HepG2 (cell line): ENCODE data around the gene PJA2. TPM values are rescaled to one million over a fixed set of nuclear protein-coding genes. Genes with fewer than 3 reads are reported as not detected.
A peak's percentile ranks its signal among the peaks of the same experiment; 100 is the strongest.

ENCODE experiments used
- HES4 ChIP-seq: sonication (generic); formaldehyde crosslinking; IDR thresholded peaks from 2 replicates; pipeline ENCODE4 v1.9.0; 2021; ENCODE audit warnings: mild to moderate bottlenecking, missing genetic modification reagents, borderline replicate concordance
- HOXD1 ChIP-seq: sonication (generic); formaldehyde crosslinking; IDR thresholded peaks from 2 replicates; pipeline ENCODE4 v1.5.0; 2020; ENCODE audit warnings: missing genetic modification reagents
- KLF12 ChIP-seq: sonication (generic); formaldehyde crosslinking; IDR thresholded peaks from 2 replicates; pipeline ENCODE4 v1.4.0; 2020; ENCODE audit warnings: missing genetic modification reagents, borderline replicate concordance
- POLR2A ChIP-seq, 2 experiments: IDR thresholded peaks; 2 replicates each; pipeline ENCODE4 v1.6.1; 2011; ENCODE audit warnings: low read depth in 2 of 2, low read length in 2 of 2, mild to moderate bottlenecking in 1 of 2, moderate library complexity in 1 of 2; ENCODE audit not compliant: insufficient read depth in 1 of 2
- POLR2AphosphoS5 ChIP-seq: IDR thresholded peaks from 2 replicates; pipeline ENCODE4 v1.6.1; 2012; ENCODE audit warnings: low read depth, low read length
- RARG ChIP-seq: sonication (generic); formaldehyde crosslinking; IDR thresholded peaks from 2 replicates; pipeline ENCODE4 v1.4.0; 2020; ENCODE audit warnings: low read depth, mild to moderate bottlenecking, missing genetic modification reagents
- RFXAP ChIP-seq: sonication (generic); formaldehyde crosslinking; IDR thresholded peaks from 2 replicates; pipeline ENCODE4 v1.4.0; 2020; ENCODE audit warnings: missing genetic modification reagents, borderline replicate concordance
- TAF1 ChIP-seq: sonication (generic); formaldehyde crosslinking; IDR thresholded peaks from 2 replicates; pipeline ENCODE4 v1.4.0; 2020; ENCODE audit warnings: missing genetic modification reagents
- TBX2 ChIP-seq: sonication (generic); formaldehyde crosslinking; IDR thresholded peaks from 2 replicates; pipeline ENCODE4 v1.5.0; 2020; ENCODE audit warnings: missing genetic modification reagents, mild to moderate bottlenecking, borderline replicate concordance
- YY1 ChIP-seq: IDR thresholded peaks from 2 replicates; pipeline ENCODE4 v1.6.1; 2011; ENCODE audit warnings: low read length, low read depth, moderate library complexity, mild to moderate bottlenecking; ENCODE audit not compliant: insufficient read depth, insufficient replicate concordance
- ZBTB38 ChIP-seq: sonication (generic); formaldehyde crosslinking; IDR thresholded peaks from 2 replicates; pipeline ENCODE4 v1.5.1; 2020; ENCODE audit warnings: mild to moderate bottlenecking, missing genetic modification reagents
- ZFX ChIP-seq: sonication (generic); formaldehyde crosslinking; IDR thresholded peaks from 2 replicates; pipeline ENCODE4 v1.4.0; 2020; ENCODE audit warnings: mild to moderate bottlenecking, low read depth, missing genetic modification reagents, moderate library complexity
- ZNF280D ChIP-seq: sonication (generic); formaldehyde crosslinking; IDR thresholded peaks from 2 replicates; pipeline ENCODE4 v1.5.1; 2020; ENCODE audit warnings: mild to moderate bottlenecking, missing genetic modification reagents
- ZNF530 ChIP-seq: sonication (generic); formaldehyde crosslinking; IDR thresholded peaks from 2 replicates; pipeline ENCODE4 v1.5.0; 2020; ENCODE audit warnings: low read depth, mild to moderate bottlenecking, missing genetic modification reagents
- ZNF775 ChIP-seq: sonication (generic); formaldehyde crosslinking; IDR thresholded peaks from 2 replicates; pipeline ENCODE4 v1.4.0; 2020; ENCODE audit warnings: missing genetic modification reagents, mild to moderate bottlenecking, moderate library complexity, borderline replicate concordance
- polyA plus RNA-seq, 8 experiments: library from polyadenylated mRNA; depleted of rRNA in 3 of 8; stranded (reverse) in 7 of 8; unstranded in 1 of 8; fragments of >200 nt; fragmentation: Illumina TruSeq in 4 of 8; extraction: Trizol in 4 of 8; gene quantifications; 2 replicates each; pipeline versions ENCODE4 v1.2.1 to v1.2.3, GENCODE V29; 2011 to 2016; ENCODE audit warnings: low read depth in 4 of 8, missing spikeins in 1 of 8, mixed read lengths in 1 of 8; ENCODE audit not compliant: insufficient read depth in 1 of 8
- total RNA-seq, 5 experiments: library from RNA; depleted of rRNA; stranded (reverse); fragments of >200 nt; fragmentation: Illumina TruSeq; extraction: Trizol; gene quantifications; 2 replicates each; pipeline ENCODE4 v1.2.3, GENCODE V29; 2016; ENCODE audit warnings: low read depth in 1 of 5
- TF ChIP-seq, protein P1 (sequence below): IDR thresholded peaks from 2 replicates; pipeline ENCODE4 v1.6.1; 2016; ENCODE audit warnings: missing compliant biosample characterization, missing genetic modification reagents, borderline replicate concordance
- TF ChIP-seq, protein P2 (sequence below), 2 experiments: fragments of 450-650 bp in 1 of 2; sonication (generic) in 1 of 2; formaldehyde crosslinking; IDR thresholded peaks; 2 replicates each; pipeline versions ENCODE4 v1.5.0 to v1.8.0; 2020 to 2022; ENCODE audit warnings: mild to moderate bottlenecking in 1 of 2, missing genetic modification reagents in 1 of 2
- TF ChIP-seq, protein P3 (sequence below): sonication (generic); formaldehyde crosslinking; IDR thresholded peaks from 2 replicates; pipeline ENCODE4 v1.5.1; 2020; ENCODE audit warnings: mild to moderate bottlenecking, missing genetic modification reagents, moderate library complexity

Gene PJA2
- total and polyA plus RNA-seq, 2 of the 13 experiments (the other 11 are each of a cell fraction or from before 2014, with no cell fraction given): 39.4 to 41.4 TPM

DNA sequence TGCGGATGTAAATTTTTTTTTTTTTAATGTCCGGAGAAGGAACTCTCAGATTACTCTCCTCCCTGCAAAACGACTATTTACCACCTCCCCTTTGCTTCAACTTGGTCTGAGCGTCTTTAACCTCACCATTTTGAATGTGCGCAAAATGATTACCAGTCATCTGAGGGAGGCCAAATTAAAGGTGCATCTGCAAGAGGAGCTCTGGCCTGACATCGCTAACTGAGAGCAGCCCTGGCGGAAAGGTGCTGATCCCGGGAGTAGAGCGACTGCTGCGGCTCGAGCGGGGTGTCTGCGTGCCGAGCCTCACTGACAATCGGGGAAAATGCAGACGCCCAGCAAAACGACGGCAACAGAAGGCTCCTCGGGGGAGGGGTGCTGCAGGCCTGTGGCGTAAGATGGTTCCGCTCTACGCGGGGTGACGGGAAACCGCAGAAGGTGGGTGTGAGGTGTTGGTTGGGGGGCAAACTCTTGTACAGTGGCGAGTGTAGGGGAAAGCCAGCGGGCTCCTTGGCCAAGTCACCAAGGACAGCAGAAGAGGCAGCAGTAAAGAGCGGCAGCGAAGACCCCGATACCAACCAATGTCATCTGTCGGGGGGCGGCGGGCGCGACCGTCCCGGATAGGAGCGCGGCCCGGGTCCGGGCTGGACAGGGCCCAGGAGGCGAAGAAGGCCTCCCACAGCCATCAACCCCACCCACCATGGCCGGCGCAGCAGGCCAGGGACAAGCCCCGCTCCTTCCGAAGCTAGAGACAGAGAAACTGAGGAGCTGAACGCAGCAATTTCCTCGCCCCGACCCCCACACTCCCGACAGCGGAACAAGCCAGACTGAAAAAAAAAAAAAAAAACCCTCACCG is 557 bp downstream of the PJA2 start (continued):
- TF ChIP-seq, protein P1, sequence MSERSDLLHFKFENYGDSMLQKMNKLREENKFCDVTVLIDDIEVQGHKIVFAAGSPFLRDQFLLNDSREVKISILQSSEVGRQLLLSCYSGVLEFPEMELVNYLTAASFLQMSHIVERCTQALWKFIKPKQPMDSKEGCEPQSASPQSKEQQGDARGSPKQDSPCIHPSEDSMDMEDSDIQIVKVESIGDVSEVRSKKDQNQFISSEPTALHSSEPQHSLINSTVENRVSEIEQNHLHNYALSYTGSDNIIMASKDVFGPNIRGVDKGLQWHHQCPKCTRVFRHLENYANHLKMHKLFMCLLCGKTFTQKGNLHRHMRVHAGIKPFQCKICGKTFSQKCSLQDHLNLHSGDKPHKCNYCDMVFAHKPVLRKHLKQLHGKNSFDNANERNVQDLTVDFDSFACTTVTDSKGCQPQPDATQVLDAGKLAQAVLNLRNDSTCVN: 0 out of 2 replicates have a peak, but pooled peaks have one; percentile 11
- TF ChIP-seq RFXAP (CRISPR knock-in tag) (no peak), YY1 (peak; percentile 66), KLF12 (CRISPR knock-in tag) (0 out of 2 replicates have a peak, but pooled peaks have one; percentile 11), ZNF775 (no peak), POLR2A (IDR thresholded peaks at IDR 0.05; ENCODE audit: insufficient read depth in 1 of 2, low read depth in 2 of 2, low read length in 2 of 2) (peak; percentile 26 to 43; a peak in 1 of 4 replicates), TAF1 (CRISPR knock-in tag) (peak; percentile 50; the same call in 1 of the 2 replicates), ZNF530 (CRISPR knock-in tag) (no peak), ZFX (peak; percentile 90), RARG (CRISPR knock-in tag) (0 out of 2 replicates have a peak, but pooled peaks have one; percentile 34), HOXD1 (CRISPR knock-in tag) (peak; percentile 29; the same call in 1 of the 2 replicates), TBX2 (CRISPR knock-in tag) (peak; percentile 26; the same call in 1 of the 2 replicates), POLR2AphosphoS5 (no peak), ZNF280D (CRISPR knock-in tag) (peak; percentile 73; the same call in 1 of the 2 replicates), HES4 (CRISPR knock-in tag) (peak; percentile 25; the same call in 1 of the 2 replicates), ZBTB38 (peak; percentile 38)
- TF ChIP-seq, protein P2, sequence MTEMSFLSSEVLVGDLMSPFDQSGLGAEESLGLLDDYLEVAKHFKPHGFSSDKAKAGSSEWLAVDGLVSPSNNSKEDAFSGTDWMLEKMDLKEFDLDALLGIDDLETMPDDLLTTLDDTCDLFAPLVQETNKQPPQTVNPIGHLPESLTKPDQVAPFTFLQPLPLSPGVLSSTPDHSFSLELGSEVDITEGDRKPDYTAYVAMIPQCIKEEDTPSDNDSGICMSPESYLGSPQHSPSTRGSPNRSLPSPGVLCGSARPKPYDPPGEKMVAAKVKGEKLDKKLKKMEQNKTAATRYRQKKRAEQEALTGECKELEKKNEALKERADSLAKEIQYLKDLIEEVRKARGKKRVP (CRISPR knock-in tag; IDR thresholded peaks at IDR 0.05): 0 out of 4 replicates have a peak, but pooled peaks of 1 of the 2 experiments have one; percentile 51
- TF ChIP-seq, protein P3, sequence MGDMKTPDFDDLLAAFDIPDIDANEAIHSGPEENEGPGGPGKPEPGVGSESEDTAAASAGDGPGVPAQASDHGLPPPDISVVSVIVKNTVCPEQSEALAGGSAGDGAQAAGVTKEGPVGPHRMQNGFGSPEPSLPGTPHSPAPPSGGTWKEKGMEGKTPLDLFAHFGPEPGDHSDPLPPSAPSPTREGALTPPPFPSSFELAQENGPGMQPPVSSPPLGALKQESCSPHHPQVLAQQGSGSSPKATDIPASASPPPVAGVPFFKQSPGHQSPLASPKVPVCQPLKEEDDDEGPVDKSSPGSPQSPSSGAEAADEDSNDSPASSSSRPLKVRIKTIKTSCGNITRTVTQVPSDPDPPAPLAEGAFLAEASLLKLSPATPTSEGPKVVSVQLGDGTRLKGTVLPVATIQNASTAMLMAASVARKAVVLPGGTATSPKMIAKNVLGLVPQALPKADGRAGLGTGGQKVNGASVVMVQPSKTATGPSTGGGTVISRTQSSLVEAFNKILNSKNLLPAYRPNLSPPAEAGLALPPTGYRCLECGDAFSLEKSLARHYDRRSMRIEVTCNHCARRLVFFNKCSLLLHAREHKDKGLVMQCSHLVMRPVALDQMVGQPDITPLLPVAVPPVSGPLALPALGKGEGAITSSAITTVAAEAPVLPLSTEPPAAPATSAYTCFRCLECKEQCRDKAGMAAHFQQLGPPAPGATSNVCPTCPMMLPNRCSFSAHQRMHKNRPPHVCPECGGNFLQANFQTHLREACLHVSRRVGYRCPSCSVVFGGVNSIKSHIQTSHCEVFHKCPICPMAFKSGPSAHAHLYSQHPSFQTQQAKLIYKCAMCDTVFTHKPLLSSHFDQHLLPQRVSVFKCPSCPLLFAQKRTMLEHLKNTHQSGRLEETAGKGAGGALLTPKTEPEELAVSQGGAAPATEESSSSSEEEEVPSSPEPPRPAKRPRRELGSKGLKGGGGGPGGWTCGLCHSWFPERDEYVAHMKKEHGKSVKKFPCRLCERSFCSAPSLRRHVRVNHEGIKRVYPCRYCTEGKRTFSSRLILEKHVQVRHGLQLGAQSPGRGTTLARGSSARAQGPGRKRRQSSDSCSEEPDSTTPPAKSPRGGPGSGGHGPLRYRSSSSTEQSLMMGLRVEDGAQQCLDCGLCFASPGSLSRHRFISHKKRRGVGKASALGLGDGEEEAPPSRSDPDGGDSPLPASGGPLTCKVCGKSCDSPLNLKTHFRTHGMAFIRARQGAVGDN: peak; percentile 64
